ENCODE data around the gene KCNJ10.

GRCh38 chr1:160049101-160049500 is 20.9 kb downstream of the KCNJ10 start:
- TF ChIP-seq CTCF (IDR thresholded peaks at IDR 0.05; ENCODE audit: insufficient read depth, low read length, poor library complexity, severe bottlenecking) (no peak), EZH2phosphoT487 (conservative IDR thresholded peaks at IDR 0.05; ENCODE audit: low read length) (no peak)
